Caco-2 (cell line): ENCODE measurements around the gene LRRC47. TPM values are rescaled to one million over a fixed set of nuclear protein-coding genes. Genes with fewer than 3 reads are reported as not detected.

Experiments used
- BruUV-seq: library from RNA; stranded (reverse); fragments of 400-500 nt; replicated peaks from 2 replicates; lab custom pipeline; 2021; lab: Mats Ljungman, UMichigan
- CTCF ChIA-PET: fragments of 300-600 bp; sonication (Branson Sonifier 250); formaldehyde crosslinking; loops from one replicate; lab custom pipeline; 2022; ENCODE audit warnings: antibody characterized with exemption; lab: Charles Lee
- POLR2A ChIA-PET: fragments of 300-600 bp; sonication (Branson Sonifier 250); formaldehyde crosslinking; loops from one replicate; lab custom pipeline; 2022; ENCODE audit warnings: antibody characterized with exemption; lab: Charles Lee
- DNase-seq, 2 experiments: peaks; one replicate each; pipeline versions ENCODE4 v3.0.0 to v3.0.0-alpha.2; 2020 to 2022
- H3K27me3 ChIP-seq: replicated peaks from 2 replicates; pipeline ENCODE4 v1.6.0; 2011; ENCODE audit warnings: low read length; ENCODE audit not compliant: control insufficient read depth, insufficient read depth
- H3K36me3 ChIP-seq: 2 replicates; pipeline ENCODE4 v1.5.1; 2011; ENCODE audit warnings: low read length; ENCODE audit not compliant: control insufficient read depth, insufficient read depth
- H3K4me1 ChIP-seq: fragments of 250-450 bp; sonication (Bioruptor Pico); 2 replicates; pipeline ENCODE4 v1.5.1; 2020; ENCODE audit warnings: mild to moderate bottlenecking
- H3K4me3 ChIP-seq: 2 replicates; pipeline ENCODE4 v1.5.1; 2011; ENCODE audit warnings: low read depth, mild to moderate bottlenecking, control low read depth, low read length
- H3K9me3 ChIP-seq: fragments of 250-450 bp; sonication (Bioruptor Pico); 2 replicates; pipeline ENCODE4 v1.5.1; 2020; ENCODE audit warnings: mild to moderate bottlenecking, moderate library complexity
- H3K27ac Mint-ChIP-seq: one replicate; pipeline ENCODE4 v1.8.0; 2022; ENCODE audit warnings: mixed read lengths; ENCODE audit not compliant: unreplicated experiment
- H3K27me3 Mint-ChIP-seq: one replicate; pipeline ENCODE4 v1.8.0; 2022; ENCODE audit warnings: mixed read lengths; ENCODE audit not compliant: insufficient read depth, unreplicated experiment
- H3K36me3 Mint-ChIP-seq: one replicate; pipeline ENCODE4 v1.8.0; 2022; ENCODE audit warnings: mild to moderate bottlenecking, mixed read lengths; ENCODE audit not compliant: insufficient read depth, unreplicated experiment
- H3K4me1 Mint-ChIP-seq: one replicate; pipeline ENCODE4 v1.8.0; 2022; ENCODE audit warnings: low read depth, mixed read lengths; ENCODE audit not compliant: unreplicated experiment
- H3K4me3 Mint-ChIP-seq: one replicate; pipeline ENCODE4 v1.8.0; 2022; ENCODE audit warnings: mild to moderate bottlenecking, moderate library complexity, mixed read lengths; ENCODE audit not compliant: unreplicated experiment
- H3K9me3 Mint-ChIP-seq: one replicate; pipeline ENCODE4 v1.8.0; 2022; ENCODE audit warnings: mixed read lengths; ENCODE audit not compliant: unreplicated experiment
- intact Hi-C: fragments of 100-400 bp; cut with micrococcal nuclease; formaldehyde crosslinking; loops from one replicate; pipeline ENCODE4 v1.10.0; 2022; ENCODE audit not compliant: unreplicated experiment
- total RNA-seq: library from RNA; stranded (reverse); gene quantifications from 2 replicates; pipeline ENCODE4 v1.2.3, GENCODE V29; 2022
- TF ChIP-seq, protein P1 (sequence below), 2 experiments: fragments of 200-600 bp in 1 of 2; IDR thresholded peaks; 1 replicate in 1 of 2; 2 replicates in 1 of 2; pipeline versions ENCODE4 v1.5.1 to v1.8.0; 2011 to 2022; ENCODE audit warnings: antibody characterized with exemption in 1 of 2, control low read depth in 1 of 2, inconsistent platforms in 1 of 2, low read depth in 1 of 2, low read length in 1 of 2, mild to moderate bottlenecking in 1 of 2, moderate library complexity in 1 of 2; ENCODE audit not compliant: insufficient read depth in 1 of 2, severe bottlenecking in 1 of 2, unreplicated experiment in 1 of 2

The LRRC47 gene
- total RNA-seq, 1 experiment from 2014 or later, result 48.5 TPM

DNA sequence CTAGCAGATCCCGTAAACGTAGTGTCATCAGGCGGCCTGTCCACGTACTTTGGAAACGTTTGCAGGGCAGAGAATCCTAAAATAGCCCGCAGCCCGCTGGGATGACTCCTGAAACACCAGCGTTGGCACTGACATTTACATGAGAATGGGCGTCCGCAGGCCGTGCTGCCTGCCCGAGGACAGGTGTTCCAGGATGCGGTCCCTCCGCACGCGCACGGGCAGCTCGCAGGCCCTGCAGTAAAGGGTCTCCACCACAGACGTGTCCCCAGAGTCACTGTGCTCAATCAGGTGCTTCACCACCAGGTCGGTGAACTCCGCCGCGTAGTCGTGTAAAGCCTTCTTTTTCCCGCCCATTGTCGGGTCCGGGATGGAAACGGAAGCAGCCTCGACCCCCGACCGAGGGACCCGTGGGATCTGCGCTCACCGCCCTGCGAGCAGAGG lies 49.9 kb downstream of the LRRC47 start:
- no peaks in the 10 kb centered on the region for H3K27me3 ChIP-seq
- Mint-ChIP-seq H3K27me3 (no peaks in the 10 kb centered on the region), H3K36me3 (no peaks in the 10 kb centered on the region), H3K9me3 (no peaks in the 10 kb centered on the region), H3K27ac (no peak overlapping the region), H3K4me1 (peaks cover 6% of the 10 kb centered on the region), H3K4me3 (no peak overlapping the region)
- H3K4me1 ChIP-seq, result no peaks in the 10 kb centered on the region
- ChIA-PET POLR2A (interaction anchor here (0.6 kb wide), 1 partner anchor 236 kb away, joined by 4 read pairs; no protein-coding TSS in a partner anchor), CTCF (no interaction called here)
- H3K4me3 ChIP-seq, result no peak overlapping the region
- intact Hi-C loops, result no loop called here
- no TSS peak for BruUV-seq
- TF ChIP-seq, protein P1, sequence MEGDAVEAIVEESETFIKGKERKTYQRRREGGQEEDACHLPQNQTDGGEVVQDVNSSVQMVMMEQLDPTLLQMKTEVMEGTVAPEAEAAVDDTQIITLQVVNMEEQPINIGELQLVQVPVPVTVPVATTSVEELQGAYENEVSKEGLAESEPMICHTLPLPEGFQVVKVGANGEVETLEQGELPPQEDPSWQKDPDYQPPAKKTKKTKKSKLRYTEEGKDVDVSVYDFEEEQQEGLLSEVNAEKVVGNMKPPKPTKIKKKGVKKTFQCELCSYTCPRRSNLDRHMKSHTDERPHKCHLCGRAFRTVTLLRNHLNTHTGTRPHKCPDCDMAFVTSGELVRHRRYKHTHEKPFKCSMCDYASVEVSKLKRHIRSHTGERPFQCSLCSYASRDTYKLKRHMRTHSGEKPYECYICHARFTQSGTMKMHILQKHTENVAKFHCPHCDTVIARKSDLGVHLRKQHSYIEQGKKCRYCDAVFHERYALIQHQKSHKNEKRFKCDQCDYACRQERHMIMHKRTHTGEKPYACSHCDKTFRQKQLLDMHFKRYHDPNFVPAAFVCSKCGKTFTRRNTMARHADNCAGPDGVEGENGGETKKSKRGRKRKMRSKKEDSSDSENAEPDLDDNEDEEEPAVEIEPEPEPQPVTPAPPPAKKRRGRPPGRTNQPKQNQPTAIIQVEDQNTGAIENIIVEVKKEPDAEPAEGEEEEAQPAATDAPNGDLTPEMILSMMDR (IDR thresholded peaks at IDR 0.05; ENCODE audit: insufficient read depth in 1 of 2, low read depth in 1 of 2, low read length in 1 of 2, severe bottlenecking in 1 of 2, unreplicated experiment in 1 of 2), result no peak
- H3K36me3 ChIP-seq, result no peaks in the 10 kb centered on the region
- DNase-seq, result no peak
- no peaks in the 10 kb centered on the region for H3K9me3 ChIP-seq

DNA sequence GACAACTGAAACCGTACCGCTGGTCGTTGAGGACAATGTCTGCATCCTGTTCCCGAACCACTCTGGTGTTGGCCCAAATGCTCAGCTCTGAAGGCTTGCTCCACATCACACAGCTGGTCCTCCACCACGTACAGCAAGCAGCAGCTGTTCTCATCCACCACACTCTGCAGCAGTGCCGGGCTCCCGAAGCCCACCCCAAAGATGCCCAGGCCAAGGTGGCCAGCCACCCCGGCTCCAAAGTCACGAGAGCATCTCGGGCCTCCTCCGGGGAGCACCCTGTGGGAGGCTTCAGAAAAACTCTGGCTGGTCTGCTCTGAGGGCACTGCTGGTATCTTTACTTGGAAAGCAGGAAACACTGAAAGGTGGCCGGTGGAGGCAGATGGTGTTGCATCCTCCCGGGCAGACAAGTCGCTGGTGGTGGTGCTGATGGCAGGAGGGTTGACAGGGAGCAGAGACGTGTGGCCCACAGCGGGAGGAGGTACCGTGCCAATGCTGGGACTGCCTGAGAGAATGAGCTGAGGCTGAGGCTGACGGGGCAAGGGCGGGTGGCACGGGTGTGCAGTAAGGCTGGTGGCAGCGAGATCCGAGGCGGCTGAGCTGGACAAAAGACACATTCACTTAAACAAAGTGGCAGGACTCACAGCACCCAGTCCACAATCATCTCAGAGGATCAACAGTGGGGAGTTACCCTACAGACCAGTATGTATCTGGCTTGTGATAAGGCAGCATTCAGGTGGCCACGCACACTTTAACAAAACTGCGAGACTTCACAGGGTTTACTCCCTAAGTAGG lies 50.5 kb downstream of the LRRC47 start:
- Mint-ChIP-seq H3K4me1 (peaks cover 6% of the 10 kb centered on the region), H3K36me3 (no peaks in the 10 kb centered on the region), H3K27ac (no peak overlapping the region), H3K4me3 (no peak overlapping the region), H3K9me3 (no peaks in the 10 kb centered on the region), H3K27me3 (no peaks in the 10 kb centered on the region)
- Histone ChIP-seq H3K4me3 (no peak overlapping the region), H3K4me1 (no peaks in the 10 kb centered on the region), H3K36me3 (no peaks in the 10 kb centered on the region), H3K27me3 (no peaks in the 10 kb centered on the region), H3K9me3 (no peaks in the 10 kb centered on the region)
- intact Hi-C loops, result no loop called here
- ChIA-PET CTCF (no interaction called here), POLR2A (interaction anchor here (0.6 kb wide), 1 partner anchor 236 kb away, joined by 4 read pairs; no protein-coding TSS in a partner anchor)
- no TSS peak for BruUV-seq
- no peak for DNase-seq
- TF ChIP-seq, protein P1 (IDR thresholded peaks at IDR 0.05; ENCODE audit: insufficient read depth in 1 of 2, low read depth in 1 of 2, low read length in 1 of 2, severe bottlenecking in 1 of 2, unreplicated experiment in 1 of 2), result no peak

DNA sequence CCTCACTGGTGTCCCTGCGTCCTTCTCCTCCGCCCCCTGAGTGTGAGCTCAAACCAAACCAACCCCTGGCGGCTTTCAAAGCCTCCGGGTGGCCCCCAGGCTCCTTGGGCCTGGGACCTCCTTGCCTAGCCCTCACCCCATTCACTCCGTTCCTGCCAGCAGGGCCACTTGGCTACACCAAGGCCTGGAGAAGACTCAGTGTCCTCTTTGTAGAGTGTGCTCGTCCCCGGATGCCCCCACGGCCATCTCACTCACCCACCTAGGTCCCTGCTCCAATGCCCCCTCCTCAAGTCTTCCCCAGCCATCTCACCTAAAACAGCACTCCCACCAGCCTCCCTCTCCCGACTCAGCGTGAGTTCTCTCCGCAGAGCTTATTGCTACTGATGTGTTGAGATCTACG lies 51.2 kb downstream of the LRRC47 start:
- ChIA-PET POLR2A (no interaction called here), CTCF (no interaction called here)
- Mint-ChIP-seq H3K9me3 (no peaks in the 10 kb centered on the region), H3K36me3 (no peaks in the 10 kb centered on the region), H3K27ac (no peak overlapping the region), H3K4me1 (peaks cover 6% of the 10 kb centered on the region), H3K4me3 (no peak overlapping the region), H3K27me3 (no peaks in the 10 kb centered on the region)
- no TSS peak for BruUV-seq
- no peaks in the 10 kb centered on the region for H3K4me1 ChIP-seq
- H3K9me3 ChIP-seq, result no peaks in the 10 kb centered on the region
- H3K4me3 ChIP-seq, result no peak overlapping the region
- H3K36me3 ChIP-seq, result no peaks in the 10 kb centered on the region
- intact Hi-C loops, result no loop called here
- no peaks in the 10 kb centered on the region for H3K27me3 ChIP-seq
- DNase-seq, result no peak
- TF ChIP-seq, protein P1 (IDR thresholded peaks at IDR 0.05; ENCODE audit: insufficient read depth in 1 of 2, low read depth in 1 of 2, low read length in 1 of 2, severe bottlenecking in 1 of 2, unreplicated experiment in 1 of 2), result no peak
